PFSK-1 (cell line): ENCODE data around the gene ZDHHC1.

Experiments
- FOXP2 ChIP-seq: optimal IDR thresholded peaks from 2 replicates; pipeline ENCODE3; 2011; ENCODE audit warnings: borderline replicate concordance, control low read depth, inconsistent platforms; ENCODE audit not compliant: insufficient read depth; ENCODE audit errors: extremely low read length, extremely low read depth
- POLR2AphosphoS5 ChIP-seq: IDR thresholded peaks from 2 replicates; pipeline ENCODE4 v1.6.1; 2012; ENCODE audit warnings: low read depth, mild to moderate bottlenecking, control low read depth, low read length, moderate library complexity
- SIN3A ChIP-seq: IDR thresholded peaks from 2 replicates; pipeline ENCODE4 v1.6.1; 2012; ENCODE audit warnings: mild to moderate bottlenecking, low read length, moderate library complexity, borderline replicate concordance; ENCODE audit not compliant: insufficient read depth
- TAF1 ChIP-seq: IDR thresholded peaks from 2 replicates; pipeline ENCODE4 v1.6.1; 2012; ENCODE audit warnings: low read length, control low read depth, borderline replicate concordance; ENCODE audit not compliant: insufficient read depth
- TF ChIP-seq, protein P1 (sequence below), 2 experiments: IDR thresholded peaks; 2 replicates each; pipeline versions ENCODE4 v1.6.1 to v1.8.0; 2011 to 2012; ENCODE audit warnings: low read depth in 2 of 2, low read length in 2 of 2, control low read depth in 1 of 2, inconsistent platforms in 1 of 2, mild to moderate bottlenecking in 1 of 2, moderate library complexity in 1 of 2; ENCODE audit not compliant: insufficient read depth in 1 of 2

Gene ZDHHC1

GRCh38 chr16:67397036-67397801, 19.1 kb downstream of the ZDHHC1 start:
- no peak for TF ChIP-seq SIN3A
- TF ChIP-seq, protein P1, sequence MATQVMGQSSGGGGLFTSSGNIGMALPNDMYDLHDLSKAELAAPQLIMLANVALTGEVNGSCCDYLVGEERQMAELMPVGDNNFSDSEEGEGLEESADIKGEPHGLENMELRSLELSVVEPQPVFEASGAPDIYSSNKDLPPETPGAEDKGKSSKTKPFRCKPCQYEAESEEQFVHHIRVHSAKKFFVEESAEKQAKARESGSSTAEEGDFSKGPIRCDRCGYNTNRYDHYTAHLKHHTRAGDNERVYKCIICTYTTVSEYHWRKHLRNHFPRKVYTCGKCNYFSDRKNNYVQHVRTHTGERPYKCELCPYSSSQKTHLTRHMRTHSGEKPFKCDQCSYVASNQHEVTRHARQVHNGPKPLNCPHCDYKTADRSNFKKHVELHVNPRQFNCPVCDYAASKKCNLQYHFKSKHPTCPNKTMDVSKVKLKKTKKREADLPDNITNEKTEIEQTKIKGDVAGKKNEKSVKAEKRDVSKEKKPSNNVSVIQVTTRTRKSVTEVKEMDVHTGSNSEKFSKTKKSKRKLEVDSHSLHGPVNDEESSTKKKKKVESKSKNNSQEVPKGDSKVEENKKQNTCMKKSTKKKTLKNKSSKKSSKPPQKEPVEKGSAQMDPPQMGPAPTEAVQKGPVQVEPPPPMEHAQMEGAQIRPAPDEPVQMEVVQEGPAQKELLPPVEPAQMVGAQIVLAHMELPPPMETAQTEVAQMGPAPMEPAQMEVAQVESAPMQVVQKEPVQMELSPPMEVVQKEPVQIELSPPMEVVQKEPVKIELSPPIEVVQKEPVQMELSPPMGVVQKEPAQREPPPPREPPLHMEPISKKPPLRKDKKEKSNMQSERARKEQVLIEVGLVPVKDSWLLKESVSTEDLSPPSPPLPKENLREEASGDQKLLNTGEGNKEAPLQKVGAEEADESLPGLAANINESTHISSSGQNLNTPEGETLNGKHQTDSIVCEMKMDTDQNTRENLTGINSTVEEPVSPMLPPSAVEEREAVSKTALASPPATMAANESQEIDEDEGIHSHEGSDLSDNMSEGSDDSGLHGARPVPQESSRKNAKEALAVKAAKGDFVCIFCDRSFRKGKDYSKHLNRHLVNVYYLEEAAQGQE (IDR thresholded peaks at IDR 0.05; ENCODE audit: insufficient read depth in 1 of 2, low read depth in 2 of 2, low read length in 2 of 2) = no peak
- no peak for TF ChIP-seq FOXP2
- no peak for TF ChIP-seq TAF1
- no peak for TF ChIP-seq POLR2AphosphoS5

- TF ChIP-seq POLR2AphosphoS5 (no peak), FOXP2 (no peak), TAF1 (no peak), SIN3A (no peak)
- TF ChIP-seq, protein P1 (IDR thresholded peaks at IDR 0.05; ENCODE audit: insufficient read depth in 1 of 2, low read depth in 2 of 2, low read length in 2 of 2) = no peak
Measured at GRCh38 chr16:67396159-67397035, 19.9 kb downstream of the ZDHHC1 start.

DNA sequence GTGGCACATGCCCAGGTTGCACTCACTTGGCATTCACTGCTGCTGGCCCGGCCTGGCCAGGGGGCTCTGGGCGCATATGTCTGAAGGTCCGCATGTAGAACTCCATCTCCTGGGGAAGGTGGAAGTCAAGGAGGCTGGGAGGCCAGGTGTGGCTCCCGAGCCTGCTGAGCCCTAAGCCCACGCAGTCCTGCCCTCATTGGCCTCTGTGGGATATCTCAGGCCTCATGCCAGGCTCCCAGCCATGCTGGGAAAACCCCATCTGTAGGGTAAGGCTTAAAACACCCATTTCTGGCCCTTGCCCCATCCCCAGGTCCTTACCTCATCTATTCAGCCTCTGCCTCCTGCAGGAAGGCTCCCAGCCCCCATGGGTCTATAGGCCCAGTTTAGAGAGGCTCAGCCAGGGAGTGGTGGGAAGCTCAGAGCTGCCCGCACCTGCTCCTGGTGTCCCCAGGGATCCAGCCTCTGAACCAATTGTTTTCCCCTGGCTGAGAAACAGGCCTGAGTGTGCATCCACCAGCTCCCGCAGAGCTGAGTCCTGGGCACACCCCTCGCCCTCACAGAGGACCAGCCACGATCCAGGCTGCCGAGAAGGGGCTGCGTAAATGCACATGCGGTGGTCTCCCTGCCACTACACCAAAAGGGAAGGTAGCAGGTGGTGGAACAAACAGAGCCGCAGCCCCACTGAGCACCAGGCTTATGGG, 20.7 kb downstream of the ZDHHC1 start:
- TF ChIP-seq POLR2AphosphoS5 (no peak), FOXP2 (no peak), TAF1 (no peak), SIN3A (no peak)
- TF ChIP-seq, protein P1 (IDR thresholded peaks at IDR 0.05; ENCODE audit: insufficient read depth in 1 of 2, low read depth in 2 of 2, low read length in 2 of 2) = no peak

- no peak for TF ChIP-seq TAF1
- TF ChIP-seq FOXP2 = no peak
- TF ChIP-seq, protein P1 (IDR thresholded peaks at IDR 0.05; ENCODE audit: insufficient read depth in 1 of 2, low read depth in 2 of 2, low read length in 2 of 2) = no peak
Measured at GRCh38 chr16:67395105-67395457, 21.2 kb downstream of the ZDHHC1 start.
